ENCODE data around the gene SMARCA1.

GRCh38 chrX:129433461-129433860 lies 89.8 kb downstream of the SMARCA1 start:
- TF ChIP-seq POLR2A (IDR thresholded peaks at IDR 0.05; ENCODE audit: low read length) (no peak), GATA1 (IDR thresholded peaks at IDR 0.05; ENCODE audit: low read depth, low read length) (no peak)
